Mesodermal cell (in vitro differentiated cells): ENCODE results near the gene FCGR3B. TPM values are rescaled to one million over a fixed set of nuclear protein-coding genes. Genes with fewer than 3 reads are reported as not detected.
"Not testable (repeated sequence)": the region's sequence is repeated elsewhere in the genome, so short reads cannot be mapped to it uniquely, and the experiment has no call there.

ENCODE experiments used
- H3K27ac ChIP-seq: 2 replicates; pipeline ENCODE4 v1.7.0; 2013; ENCODE audit warnings: mild to moderate bottlenecking, low read depth, low read length, moderate library complexity; ENCODE audit not compliant: severe bottlenecking
- H3K36me3 ChIP-seq: 2 replicates; pipeline ENCODE4 v1.7.1; 2013; ENCODE audit warnings: mild to moderate bottlenecking, low read length, moderate library complexity; ENCODE audit not compliant: control insufficient read depth, insufficient read depth
- H3K4me1 ChIP-seq: one replicate; pipeline ENCODE4 v1.7.1; 2013; ENCODE audit warnings: mild to moderate bottlenecking, low read length; ENCODE audit not compliant: insufficient read depth, control insufficient read depth, poor library complexity, severe bottlenecking
- H3K4me3 ChIP-seq: 2 replicates; pipeline ENCODE4 v1.7.0; 2013; ENCODE audit warnings: low read length, control low read depth, mild to moderate bottlenecking; ENCODE audit not compliant: insufficient read depth, poor library complexity, severe bottlenecking; ENCODE audit errors: extremely low read depth
- H3K9me3 ChIP-seq: 2 replicates; pipeline ENCODE4 v1.7.1; 2013; ENCODE audit warnings: mild to moderate bottlenecking, low read length, moderate library complexity; ENCODE audit not compliant: control insufficient read depth
- WGBS, 2 experiments: methylation state at CpG; one replicate each; pipeline ENCODE4 v1.1.5; 2013; ENCODE audit warnings: missing lambda C conversion rate in 2 of 2; ENCODE audit not compliant: insufficient coverage in 2 of 2; 5-methylcytosine and 5-hydroxymethylcytosine counted together
- polyA plus RNA-seq, 2 experiments: library from polyadenylated mRNA; stranded (reverse); fragments of 50-300 nt; gene quantifications; one replicate each; pipeline ENCODE4 v1.2.3, GENCODE V29; 2013

Gene FCGR3B
- not detected for polyA plus RNA-seq (2013, experiment 1 of 2)
- not detected for polyA plus RNA-seq (2013, experiment 2 of 2)

- Histone ChIP-seq H3K9me3 (no peaks in the 10 kb centered on the region), H3K27ac (no peak within 1 kb of the TSS), H3K4me1 (no peaks in the 10 kb centered on the region), H3K36me3 (no peaks in the 10 kb centered on the region), H3K4me3 (no peak within 1 kb of the TSS)
- 86 to 100% methylated on average over 1 of the region's 4 CpGs for WGBS, 2 experiments
Observed at GRCh38 chr1:161631076-161631475, at the start of gene FCGR3B. TSS of gene FCGR3B (minus strand) at chr1:161631176. CDS start at chr1:161631094, 82 bp downstream.

GRCh38 chr1:161678500-161678899, 47.5 kb upstream of the FCGR3B start:
- no peaks in the 10 kb centered on the region for H3K36me3 ChIP-seq
- WGBS, 2 experiments: 83 to 100% methylated on average over 1 of the region's 3 CpGs

DNA sequence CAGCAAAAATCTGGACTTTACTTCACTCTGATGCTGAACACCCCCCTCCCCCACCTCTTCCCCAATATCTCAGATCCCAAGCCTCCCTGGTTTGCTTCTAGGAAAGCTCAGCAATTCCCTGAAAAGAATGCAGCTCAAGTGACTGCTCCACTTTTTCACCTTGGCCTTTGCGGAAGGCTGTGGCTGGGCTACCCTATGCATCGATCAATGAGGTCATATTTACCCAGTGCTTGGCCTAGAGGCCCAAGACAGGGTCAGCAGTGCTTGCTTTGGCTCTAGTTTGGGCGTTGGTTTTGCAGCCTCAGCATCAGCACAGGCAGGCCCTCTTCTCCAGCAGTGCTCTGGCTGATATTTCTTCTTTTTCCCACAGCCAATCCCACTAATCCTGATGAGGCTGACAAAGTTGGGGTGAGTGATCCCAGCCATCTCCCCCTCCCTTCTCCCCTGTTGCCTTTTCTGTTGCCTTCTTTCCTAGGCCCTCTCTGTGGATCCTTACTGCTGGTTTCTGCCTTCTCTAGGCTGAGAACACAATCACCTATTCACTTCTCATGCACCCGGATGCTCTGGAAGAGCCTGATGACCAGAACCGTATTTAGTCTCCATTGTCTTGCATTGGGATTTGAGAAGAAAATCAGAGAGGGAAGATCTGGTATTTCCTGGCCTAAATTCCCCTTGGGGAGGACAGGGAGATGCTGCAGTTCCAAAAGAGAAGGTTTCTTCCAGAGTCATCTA, 46.1 kb upstream of the FCGR3B start:
- Histone ChIP-seq H3K4me3 (no peak overlapping the region), H3K9me3 (no peaks in the 10 kb centered on the region), H3K27ac (no peak overlapping the region), H3K4me1 (peaks cover 4% of the 10 kb centered on the region), H3K36me3 (no peaks in the 10 kb centered on the region)
- WGBS, 2 experiments: 84 to 93% methylated on average over 3 to 5 of the region's 5 CpGs

More at GRCh38 chr1:161678500-161678899, 47.5 kb upstream of the FCGR3B start:
- Histone ChIP-seq H3K4me1 (peaks cover 4% of the 10 kb centered on the region), H3K4me3 (no peak overlapping the region), H3K9me3 (no peaks in the 10 kb centered on the region), H3K27ac (no peak overlapping the region)

DNA sequence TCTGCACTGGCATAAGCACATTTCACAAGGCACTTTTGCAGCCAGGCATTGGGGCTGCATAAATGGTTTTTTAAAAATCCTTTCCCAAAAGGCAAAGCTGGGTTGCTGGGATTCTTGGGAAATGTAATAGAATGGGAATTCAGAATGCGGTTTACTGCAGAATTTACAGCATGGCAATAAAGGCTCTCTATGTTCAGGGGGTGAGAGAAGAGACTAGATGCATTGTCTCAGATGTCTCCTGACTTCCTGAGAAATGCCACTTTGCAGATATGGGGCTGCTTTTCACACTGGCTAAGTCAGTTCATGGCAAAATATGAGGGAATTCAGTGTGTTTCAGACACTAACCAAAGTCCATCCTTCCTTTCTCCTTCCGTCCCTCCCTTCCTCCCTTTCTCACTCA, 45.5 kb upstream of the FCGR3B start:
- no peak overlapping the region for H3K27ac ChIP-seq
- no peaks in the 10 kb centered on the region for H3K36me3 ChIP-seq
- 100% methylated on average over 2 of the region's 2 CpGs for WGBS, 2 experiments
- no peak overlapping the region for H3K4me3 ChIP-seq
- H3K9me3 ChIP-seq: no peaks in the 10 kb centered on the region
- H3K4me1 ChIP-seq: peaks cover 4% of the 10 kb centered on the region

GRCh38 chr1:161674908-161675307, 43.9 kb upstream of the FCGR3B start:
- WGBS, 2 experiments: 60 to 100% methylated on average over 2 of the region's 3 CpGs
- H3K4me1 ChIP-seq, H3K36me3 ChIP-seq, H3K27ac ChIP-seq, H3K9me3 ChIP-seq, H3K4me3 ChIP-seq: not testable (repeated sequence)

DNA sequence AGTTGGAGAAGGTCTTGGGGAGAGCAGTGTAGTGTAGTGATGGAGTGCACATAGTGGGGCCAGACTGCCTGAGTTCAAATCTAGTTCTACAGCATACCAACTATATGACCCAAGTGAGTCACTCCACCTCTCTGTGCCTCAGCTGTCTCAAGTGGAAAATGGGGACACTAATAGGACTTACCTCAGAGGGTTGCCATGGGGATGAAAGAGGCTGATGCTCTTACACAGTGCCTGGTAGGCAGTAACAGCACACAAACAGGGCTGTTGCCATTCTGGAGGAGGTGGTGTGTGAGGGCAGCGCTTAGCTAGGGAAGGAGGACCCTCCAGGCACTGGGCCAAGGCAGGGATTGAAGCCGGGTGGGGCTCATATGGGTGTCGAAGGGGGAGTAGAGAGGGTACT, 43.5 kb upstream of the FCGR3B start:
- not testable (repeated sequence) for H3K4me3 ChIP-seq, H3K4me1 ChIP-seq, H3K9me3 ChIP-seq, H3K27ac ChIP-seq, H3K36me3 ChIP-seq
- WGBS, 2 experiments: no CpG with 5 or more reads among the region's 3 CpGs

- H3K4me3 ChIP-seq, H3K27ac ChIP-seq, H3K36me3 ChIP-seq, H3K9me3 ChIP-seq, H3K4me1 ChIP-seq: not testable (repeated sequence)
- 33 to 100% methylated on average over 1 to 2 of the region's 7 CpGs for WGBS, 2 experiments
Observed at GRCh38 chr1:161673437-161673836, 42.5 kb upstream of the FCGR3B start.

DNA sequence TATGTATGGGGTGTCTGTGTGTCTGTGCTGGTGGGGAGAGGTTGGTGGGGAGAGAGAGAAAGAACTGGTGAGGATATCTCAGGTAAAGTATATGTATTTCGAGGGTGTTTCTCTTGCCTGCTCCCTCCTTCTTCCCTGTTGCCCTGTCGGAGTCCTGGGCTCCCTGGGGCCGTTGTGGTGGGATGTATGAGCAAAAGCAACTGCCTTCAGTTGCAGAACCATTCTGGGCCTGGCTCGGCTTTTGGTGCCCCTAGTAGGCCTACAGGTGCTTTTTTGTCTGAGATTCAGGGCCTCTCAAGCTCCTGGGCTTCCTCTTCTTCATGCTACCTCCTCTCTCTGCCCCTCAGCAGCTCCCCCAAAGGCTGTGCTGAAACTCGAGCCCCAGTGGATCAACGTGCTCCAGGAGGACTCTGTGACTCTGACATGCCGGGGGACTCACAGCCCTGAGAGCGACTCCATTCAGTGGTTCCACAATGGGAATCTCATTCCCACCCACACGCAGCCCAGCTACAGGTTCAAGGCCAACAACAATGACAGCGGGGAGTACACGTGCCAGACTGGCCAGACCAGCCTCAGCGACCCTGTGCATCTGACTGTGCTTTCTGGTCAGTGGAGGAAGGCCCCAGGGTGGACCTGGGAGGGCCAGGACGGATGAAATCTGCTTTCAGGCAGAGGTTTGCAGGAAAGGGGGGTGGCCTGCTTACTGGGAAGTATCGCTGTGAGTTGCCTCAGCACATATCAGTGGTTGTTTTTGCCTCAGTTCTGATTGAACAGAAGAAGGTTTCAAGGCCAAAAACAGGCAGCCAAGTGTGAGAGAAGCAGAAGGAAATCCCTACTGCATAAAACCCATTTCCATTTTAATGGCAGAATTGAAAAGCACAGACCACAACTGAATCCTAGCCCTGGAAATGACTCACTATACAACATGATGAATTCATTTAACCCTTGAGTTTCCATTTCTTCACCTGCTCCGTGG, 40.4 kb upstream of the FCGR3B start:
- H3K27ac ChIP-seq, H3K36me3 ChIP-seq, H3K4me3 ChIP-seq, H3K4me1 ChIP-seq, H3K9me3 ChIP-seq: not testable (repeated sequence)
- 68 to 75% methylated on average over 3 of the region's 15 CpGs for WGBS, 2 experiments

DNA sequence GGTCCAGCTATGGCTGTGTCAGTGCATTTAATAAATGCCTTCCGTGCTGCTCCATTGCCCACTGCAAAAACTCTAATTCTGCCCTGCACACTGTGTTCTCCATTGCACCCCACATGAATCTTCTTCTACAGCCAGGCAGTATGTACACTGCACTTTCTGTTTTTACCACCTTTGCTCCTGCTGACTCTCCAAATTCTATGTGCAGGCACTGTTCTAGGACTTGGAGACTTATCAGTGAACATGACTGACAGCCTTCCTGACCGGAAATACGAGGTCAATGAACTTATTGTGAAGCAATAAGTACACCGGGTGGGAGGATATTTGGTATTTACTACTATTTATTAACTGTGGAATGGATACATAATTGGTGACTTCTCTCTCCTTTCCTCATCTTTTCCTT, 33.7 kb upstream of the FCGR3B start:
- WGBS, 2 experiments: no CpG with 5 or more reads among the region's 4 CpGs
- H3K4me1 ChIP-seq, H3K9me3 ChIP-seq, H3K4me3 ChIP-seq, H3K36me3 ChIP-seq, H3K27ac ChIP-seq: not testable (repeated sequence)

GRCh38 chr1:161663569-161663968, 32.6 kb upstream of the FCGR3B start:
- WGBS, 2 experiments: no CpG with 5 or more reads among the region's 1 CpG
- not testable (repeated sequence) for H3K9me3 ChIP-seq, H3K36me3 ChIP-seq, H3K4me3 ChIP-seq, H3K27ac ChIP-seq, H3K4me1 ChIP-seq
